HUDEP-2 (cell line): ENCODE measurements around the gene ARMH1.
"Not testable (repeated sequence)": the region's sequence is repeated elsewhere in the genome, so short reads cannot be mapped to it uniquely, and the experiment has no call there.

Experiments
- DNase-seq, 76 experiments: peaks; one replicate each; lab custom pipeline; 2025; ENCODE audit not compliant: unreplicated experiment in 76 of 76; lab: John Stamatoyannopoulos, UW

Gene ARMH1

GRCh38 chr1:44689447-44689765, 14.9 kb downstream of the ARMH1 start:
- no peak for DNase-seq

DNA sequence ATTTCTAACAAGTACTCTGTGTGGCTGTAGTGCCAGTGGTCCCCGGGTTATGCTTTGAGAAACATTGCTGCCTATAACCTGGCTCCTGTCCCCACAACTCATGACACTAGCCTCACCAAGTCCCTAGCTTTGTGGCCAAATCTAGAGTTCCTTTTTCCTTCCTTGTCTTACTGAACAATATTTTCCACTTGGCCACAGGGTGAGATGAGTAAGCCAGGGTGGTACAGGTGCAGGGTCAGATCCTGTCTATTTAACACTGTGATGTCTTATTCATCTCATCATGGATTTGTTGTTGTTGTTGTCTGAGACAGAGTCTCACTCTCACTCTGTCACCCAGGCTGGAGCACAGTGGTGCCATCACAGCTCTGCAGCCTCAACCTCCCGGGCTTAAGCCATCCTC, 18.6 kb downstream of the ARMH1 start:
- peak in 1 of 76 experiments; percentile 9 for DNase-seq

DNA sequence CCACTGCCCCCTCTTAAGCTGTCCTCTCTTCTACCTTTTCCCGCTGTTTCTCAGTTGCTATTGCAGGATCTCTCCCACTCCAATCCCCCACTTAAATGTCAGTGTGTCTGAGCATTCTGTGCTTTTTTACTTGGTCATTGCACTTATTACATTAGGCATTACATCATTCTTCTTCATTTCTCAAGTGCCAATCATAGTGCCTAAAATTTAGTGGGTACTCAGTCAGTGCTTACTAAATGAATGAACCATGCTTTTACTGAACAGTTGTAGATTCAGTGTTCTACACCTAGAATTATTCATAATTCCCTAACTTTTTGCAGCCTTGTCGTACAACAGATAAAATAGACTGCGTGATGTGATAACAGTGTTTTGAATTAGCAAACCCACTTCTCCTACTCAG, 19.4 kb downstream of the ARMH1 start:
- no peak for DNase-seq

DNA sequence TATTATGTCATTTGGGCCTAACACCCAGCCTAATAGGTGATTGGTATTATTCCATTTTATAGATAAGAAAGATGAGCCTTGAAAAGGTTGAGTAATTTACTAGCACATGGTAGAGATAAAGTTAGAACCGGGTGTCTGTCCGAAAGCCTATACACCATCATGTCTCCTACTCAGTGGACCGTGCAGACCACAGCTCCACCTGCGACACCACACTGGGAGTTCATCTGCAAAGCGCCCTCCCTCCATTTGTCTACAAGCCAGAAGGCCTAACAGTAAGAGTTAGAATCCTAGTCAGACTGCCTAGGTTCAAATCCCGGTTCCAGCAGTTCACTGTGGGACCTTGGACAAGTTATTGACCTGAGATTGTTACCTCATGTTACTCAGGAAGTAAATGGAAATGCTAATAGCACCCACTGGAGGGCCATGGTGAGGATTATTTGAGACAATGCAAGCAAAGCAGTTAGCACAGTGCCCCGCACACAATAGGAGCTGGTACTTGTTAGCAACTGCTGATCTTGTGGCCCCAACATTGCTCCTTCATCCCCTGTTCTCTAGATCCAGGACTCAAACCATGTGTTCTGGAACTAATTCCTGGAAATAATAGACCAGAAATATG, 20.5 kb downstream of the ARMH1 start:
- no peak for DNase-seq

DNA sequence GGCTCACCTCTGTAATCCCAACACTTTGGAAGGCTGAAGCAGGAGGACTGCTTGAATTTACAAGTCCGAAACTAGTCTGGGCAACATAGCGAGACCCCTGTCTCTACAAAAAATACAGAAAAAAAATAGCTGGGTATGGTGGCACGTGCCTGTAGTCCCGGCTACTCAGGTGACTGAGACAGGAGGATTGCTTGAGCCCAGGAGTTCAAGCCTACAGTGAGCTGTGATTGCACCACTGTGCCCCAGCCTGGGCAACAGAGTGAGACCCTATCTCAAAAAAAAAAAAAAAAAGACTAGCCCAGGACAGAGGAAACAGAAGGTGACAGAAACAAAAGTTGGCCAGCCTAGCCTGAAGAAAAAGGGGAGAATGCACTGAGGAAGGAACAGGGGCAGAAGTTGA, 21.2 kb downstream of the ARMH1 start:
- DNase-seq: no peak

DNA sequence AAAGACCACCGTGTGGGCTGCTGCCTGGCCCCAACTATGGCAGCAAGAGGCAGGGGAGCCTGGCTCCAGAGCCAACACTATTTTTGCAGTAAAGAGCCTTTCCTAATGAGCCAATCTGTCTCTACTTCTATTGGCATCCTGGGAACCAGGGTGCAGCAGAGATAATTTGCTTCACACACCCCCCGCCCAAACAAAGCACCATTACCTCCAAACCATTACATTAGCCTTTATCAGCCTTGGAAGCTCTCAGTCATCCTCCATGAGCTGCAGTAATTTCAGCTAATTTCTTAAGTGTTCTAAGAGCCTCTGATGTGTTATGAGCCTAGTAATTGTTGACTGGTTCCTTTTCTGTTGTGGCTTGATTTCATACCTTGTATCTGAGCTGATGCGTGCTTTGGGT, 21.6 kb downstream of the ARMH1 start:
- DNase-seq: no peak

DNA sequence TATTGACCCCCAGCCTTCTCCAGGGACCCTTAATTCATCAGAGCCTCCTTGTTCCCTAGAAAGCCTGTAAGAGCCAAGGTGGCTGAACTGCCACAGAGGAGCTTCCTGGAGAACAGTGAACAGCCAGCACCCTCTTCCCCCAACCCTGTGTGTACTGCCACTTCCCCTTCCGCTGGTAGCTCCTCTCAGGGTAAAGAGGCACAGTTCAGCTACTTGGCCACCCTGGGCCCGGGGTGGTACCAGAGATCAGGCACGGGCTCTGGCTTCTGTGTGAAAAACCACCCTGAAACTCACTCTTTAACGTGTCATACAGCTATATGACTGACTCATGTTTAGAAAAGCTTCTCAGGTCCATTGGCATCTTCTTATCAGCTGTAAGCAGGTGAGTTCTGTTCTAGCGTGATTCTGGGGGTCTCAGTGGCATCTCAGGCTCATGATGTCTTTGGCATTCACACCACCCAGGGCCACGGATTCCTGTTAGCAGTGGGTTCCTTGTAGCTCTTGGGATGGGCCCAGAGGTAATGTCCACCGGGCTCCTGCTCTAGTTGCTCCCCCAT, 22.4 kb downstream of the ARMH1 start:
- DNase-seq: peak in 1 of 76 experiments; percentile 10

DNA sequence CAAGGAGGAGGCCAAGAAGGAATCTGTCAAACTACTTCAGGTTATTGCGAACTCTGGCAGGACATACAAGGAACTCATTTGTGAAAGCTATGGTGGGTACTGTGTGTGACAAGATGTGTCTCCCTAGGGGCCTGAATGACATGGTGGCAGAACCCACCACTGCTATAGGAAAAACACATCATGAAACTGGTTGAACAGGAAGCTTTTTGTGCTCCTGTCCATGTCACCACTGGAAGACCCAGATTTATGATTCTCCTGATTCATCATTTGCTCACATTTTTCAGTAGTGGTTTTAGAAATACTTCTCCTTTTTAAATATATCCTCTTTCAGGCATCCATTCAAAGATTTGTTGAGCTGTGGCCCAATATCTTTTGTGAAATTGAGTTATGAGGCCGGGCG, 23.6 kb downstream of the ARMH1 start:
- no peak for DNase-seq

- not testable (repeated sequence) for DNase-seq
Observed at GRCh38 chr1:44699375-44699774, 24.9 kb downstream of the ARMH1 start.

GRCh38 chr1:44700573-44700972, 26.1 kb downstream of the ARMH1 start:
- DNase-seq: no peak

DNA sequence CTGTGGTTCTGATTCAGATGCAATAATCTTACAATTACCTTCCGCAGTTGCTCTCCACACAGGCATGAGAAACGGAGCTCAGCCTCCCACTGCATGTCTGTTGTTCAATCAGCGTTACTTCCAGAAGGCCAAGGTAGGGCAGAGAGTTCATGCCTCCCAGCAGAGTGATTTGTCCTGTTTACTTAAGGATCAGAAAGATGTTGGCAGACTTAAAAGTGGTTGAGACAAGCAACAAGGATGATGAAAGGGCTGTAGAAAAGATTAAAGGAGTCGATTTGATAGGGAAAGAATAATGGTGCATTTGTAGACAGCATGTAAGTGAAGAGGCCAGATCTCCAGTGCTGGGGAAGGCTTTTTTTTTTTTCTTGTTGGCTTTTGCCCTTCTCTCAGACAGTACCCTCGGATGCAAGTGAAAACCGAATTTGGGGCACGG, 26.6 kb downstream of the ARMH1 start:
- DNase-seq: no peak

DNA sequence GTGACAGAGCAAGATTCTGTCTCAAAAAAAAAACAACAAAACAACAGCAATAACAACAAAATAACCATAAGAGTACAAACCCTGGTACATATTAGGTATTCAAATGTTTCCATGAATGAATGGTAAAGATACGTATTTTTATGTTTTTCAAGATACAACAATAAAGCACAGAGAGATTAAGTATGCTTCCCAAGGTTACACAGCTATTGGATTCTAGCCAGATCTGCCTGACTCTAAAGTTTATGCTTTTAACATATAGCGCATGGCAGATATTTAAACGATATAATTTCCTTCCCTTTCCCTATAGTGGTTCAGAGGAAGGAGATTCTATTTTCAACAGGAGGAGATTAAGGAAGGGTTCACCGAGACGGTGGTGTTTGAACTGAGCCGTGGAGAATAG, 31.0 kb downstream of the ARMH1 start:
- DNase-seq: no peak

DNA sequence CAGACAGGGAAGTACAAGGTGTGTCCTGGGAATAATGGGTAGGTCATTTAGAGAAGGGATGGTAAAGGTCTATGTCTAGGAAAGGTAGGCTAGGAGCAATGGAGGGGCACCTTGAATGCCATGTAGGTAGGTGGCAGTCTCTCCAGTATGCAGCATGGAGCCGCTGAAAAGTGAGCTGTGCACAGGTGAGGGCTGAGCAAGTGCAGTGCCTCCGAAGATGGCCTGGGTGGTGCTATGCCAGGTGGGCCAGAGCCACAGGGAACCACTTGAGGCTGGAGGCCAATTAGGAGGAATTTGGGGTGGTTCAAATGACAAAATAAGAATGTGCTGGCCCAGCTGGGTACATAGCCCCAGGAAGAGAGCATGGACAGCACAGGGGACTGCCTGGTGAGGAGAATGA, 31.4 kb downstream of the ARMH1 start:
- no peak for DNase-seq

DNA sequence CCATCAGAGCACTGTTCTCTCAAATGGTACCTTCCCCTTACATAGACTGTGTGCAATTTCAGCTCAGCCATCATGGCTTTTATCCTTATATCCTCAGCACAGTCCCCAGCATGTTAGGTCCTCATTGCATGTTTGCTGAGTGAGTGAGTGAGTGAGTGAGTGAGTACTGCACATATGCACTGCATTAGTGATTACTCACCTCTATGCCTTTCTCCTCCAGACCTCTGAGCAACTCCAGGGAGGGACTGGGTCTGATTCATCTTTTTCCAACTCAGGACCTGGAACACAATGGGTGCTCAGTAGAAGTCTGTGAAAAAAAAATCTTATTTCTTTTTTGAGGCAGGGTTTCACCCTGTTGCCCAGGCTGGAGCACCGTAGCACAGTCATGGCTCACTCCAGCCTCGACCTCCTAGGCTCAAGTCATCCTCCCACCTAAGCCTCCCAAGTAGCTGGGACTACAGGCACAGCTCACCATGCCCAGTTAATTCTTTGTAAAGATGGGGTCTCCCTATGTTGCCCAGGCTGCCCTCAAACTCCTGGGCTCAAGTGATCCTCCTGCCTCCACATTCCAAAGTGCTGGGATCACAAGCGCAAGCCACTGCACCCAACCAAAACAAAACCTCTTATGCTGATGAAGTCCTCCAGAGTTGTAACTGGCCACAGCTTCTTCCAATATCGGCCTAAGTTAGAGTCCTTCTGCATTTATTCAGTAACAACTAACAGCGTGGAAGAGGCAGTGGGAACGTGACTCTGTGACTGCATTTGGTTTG, 32.8 kb downstream of the ARMH1 start:
- no peak for DNase-seq

GRCh38 chr1:44707959-44708831, 33.7 kb downstream of the ARMH1 start:
- DNase-seq: peak in 25 of 76 experiments; percentile 4 to 61 (median 23)

DNA sequence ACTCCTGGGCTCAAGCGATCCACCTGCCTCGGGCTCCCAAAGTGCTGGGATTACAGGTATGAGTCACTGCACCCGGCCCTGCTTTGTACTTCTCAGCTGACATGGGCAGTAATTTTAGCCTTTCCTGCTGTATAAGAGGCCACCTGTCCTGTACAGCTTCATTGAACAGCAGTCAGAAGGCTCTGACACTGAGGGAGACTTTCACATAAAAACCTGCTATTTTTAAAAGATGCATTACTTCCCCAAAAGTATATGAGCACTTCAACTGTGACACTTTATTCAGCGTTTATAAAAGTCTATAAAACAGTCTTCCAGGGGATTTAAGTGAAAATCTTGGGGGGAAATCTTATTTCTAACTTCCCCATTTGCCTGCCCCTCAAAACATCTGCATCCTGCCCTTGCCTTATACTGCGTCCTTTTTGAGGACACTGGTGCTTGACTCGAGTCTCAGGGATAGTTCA, 38.8 kb downstream of the ARMH1 start:
- DNase-seq: no peak

DNA sequence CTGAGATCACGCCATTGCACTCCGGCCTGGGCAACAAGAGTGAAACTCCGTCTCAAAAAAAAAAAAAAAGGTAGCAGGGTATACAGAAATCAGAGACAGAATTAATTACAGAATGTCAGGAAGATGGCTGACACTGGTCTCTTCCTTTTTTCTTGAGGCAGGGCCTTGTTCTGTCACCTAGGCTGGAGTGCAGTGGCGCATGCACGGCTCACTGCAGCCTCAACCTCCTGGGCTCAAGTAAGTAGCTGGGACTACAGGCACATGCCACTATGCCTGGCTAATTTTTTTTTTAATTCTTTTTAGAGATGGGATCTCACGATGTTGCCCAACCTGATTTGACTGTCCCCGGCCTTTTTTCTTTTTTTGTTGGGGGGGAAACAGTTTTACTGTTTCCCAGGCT, 40.0 kb downstream of the ARMH1 start:
- no peak for DNase-seq

DNA sequence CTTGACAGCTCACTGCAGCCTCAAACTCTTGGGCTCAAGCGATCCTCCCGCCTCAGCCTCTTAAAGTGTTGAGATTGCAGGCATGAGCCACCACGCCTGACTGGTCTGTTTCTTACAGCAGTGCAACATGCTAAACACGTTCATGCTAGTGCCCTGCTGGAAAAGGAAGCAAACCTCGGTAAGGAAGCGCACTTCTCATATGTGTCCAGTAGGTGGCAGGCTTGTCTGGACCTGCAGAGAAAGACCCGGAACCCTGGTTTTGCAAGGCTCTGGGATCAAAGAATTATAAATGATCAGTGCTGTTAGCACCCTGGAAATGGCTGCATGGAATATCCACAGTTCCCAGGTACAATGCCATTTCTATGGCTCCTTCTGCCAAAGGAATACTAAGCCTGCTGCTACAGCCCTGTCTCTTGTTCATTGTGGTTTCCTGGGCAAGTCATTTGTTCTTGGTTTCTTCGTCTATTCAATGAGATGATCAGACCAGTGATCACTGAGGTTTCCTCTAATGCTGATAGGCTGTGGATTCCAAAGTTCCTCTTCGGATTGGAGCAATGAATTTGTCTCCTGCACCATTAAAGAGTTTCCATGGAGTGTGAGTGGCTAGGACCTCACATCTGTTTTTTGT, 40.5 kb downstream of the ARMH1 start:
- DNase-seq: peak in 59 of 76 experiments; percentile 6 to 77 (median 41)

- DNase-seq: no peak
Observed at GRCh38 chr1:44717156-44717555, 42.6 kb downstream of the ARMH1 start.

DNA sequence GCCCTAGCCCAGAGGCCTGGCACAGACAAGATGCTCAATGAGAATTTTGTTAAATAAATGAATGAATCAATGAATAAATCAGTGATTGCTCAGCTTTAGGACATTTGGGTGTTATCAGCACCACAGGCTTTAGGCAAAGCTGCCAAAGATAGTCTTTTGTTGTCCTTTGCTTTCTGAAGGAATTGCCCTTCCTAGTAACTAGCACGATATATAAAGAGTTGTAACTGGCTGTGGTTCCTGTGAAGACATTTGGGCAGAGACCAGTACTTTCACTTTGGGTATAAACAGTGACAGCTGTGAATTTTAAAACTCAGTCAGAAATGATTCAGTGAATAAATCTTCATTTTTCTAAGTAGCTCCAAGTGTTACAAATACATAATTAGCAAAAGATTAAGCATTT, 43.1 kb downstream of the ARMH1 start:
- DNase-seq: no peak

DNA sequence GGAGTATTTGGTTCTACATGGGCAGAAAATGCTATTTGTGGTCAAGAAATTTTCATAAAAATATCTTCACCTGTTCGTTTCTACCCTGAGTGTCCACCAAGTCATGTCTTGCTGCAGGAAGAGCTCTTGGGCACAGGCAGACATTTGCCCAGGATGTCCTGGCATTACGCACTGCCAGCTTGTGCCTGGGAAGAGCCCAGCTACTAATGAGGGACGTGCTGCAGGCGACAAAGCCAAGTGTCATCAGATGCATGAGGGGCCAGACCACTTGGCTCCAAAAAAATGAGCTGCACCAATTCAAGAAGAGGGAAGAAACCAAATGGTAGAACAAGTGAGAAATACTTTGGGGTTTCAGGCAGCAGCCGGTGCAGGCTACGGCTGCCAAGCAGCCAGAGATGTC, 43.6 kb downstream of the ARMH1 start:
- no peak for DNase-seq
